ENCODE data around the gene PTPRZ1. TPM values are rescaled to one million over a fixed set of nuclear protein-coding genes. Genes with fewer than 3 reads are reported as not detected.

Gene PTPRZ1
- total RNA-seq, 1 donor from 2014 or later, result 8.1 TPM

DNA sequence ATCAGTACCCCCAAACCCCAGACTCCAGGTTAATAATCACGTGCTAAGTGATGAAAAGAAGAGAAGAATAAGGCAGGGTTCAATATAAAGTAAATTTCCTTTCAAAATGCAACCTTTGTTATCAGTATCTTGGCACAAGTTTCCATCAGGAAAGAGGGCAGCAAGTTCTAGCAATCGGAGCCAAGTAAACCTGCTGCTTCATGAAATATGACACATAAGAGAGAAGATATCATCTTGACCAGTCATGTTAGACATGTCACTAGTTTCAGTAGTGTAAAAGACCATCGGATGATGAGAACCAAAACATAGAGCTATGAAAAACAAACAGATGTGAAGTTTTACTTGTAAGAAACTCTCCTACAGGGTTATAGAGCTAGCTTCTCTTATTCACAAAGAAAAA, 227.1 kb downstream of the PTPRZ1 start:
- DNase-seq (ENCODE audit: extremely low spot score in 2 of 2), result no peak
- intact Hi-C loops (cut with DNase I), result no loop called here
- H3K9me3 ChIP-seq, result peaks cover 15% of the 10 kb centered on the region
- H3K27me3 ChIP-seq, result no peaks in the 10 kb centered on the region
- peaks cover 0 to 27% of the 10 kb centered on the region in 2 donors for H3K36me3 ChIP-seq
- H3K4me3 ChIP-seq, result no peak overlapping the region
- H3K27ac ChIP-seq, result no peak overlapping the region
- TF ChIP-seq, protein P1, sequence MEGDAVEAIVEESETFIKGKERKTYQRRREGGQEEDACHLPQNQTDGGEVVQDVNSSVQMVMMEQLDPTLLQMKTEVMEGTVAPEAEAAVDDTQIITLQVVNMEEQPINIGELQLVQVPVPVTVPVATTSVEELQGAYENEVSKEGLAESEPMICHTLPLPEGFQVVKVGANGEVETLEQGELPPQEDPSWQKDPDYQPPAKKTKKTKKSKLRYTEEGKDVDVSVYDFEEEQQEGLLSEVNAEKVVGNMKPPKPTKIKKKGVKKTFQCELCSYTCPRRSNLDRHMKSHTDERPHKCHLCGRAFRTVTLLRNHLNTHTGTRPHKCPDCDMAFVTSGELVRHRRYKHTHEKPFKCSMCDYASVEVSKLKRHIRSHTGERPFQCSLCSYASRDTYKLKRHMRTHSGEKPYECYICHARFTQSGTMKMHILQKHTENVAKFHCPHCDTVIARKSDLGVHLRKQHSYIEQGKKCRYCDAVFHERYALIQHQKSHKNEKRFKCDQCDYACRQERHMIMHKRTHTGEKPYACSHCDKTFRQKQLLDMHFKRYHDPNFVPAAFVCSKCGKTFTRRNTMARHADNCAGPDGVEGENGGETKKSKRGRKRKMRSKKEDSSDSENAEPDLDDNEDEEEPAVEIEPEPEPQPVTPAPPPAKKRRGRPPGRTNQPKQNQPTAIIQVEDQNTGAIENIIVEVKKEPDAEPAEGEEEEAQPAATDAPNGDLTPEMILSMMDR (IDR thresholded peaks at IDR 0.05), result no peak
- no peak for TF ChIP-seq POLR2A (IDR thresholded peaks at IDR 0.05)
- no peak for TF ChIP-seq POLR2AphosphoS5 (IDR thresholded peaks at IDR 0.05; ENCODE audit: insufficient read depth in 1 of 2, low read depth in 1 of 2)
- H3K4me1 ChIP-seq, result no peaks in the 10 kb centered on the region

DNA sequence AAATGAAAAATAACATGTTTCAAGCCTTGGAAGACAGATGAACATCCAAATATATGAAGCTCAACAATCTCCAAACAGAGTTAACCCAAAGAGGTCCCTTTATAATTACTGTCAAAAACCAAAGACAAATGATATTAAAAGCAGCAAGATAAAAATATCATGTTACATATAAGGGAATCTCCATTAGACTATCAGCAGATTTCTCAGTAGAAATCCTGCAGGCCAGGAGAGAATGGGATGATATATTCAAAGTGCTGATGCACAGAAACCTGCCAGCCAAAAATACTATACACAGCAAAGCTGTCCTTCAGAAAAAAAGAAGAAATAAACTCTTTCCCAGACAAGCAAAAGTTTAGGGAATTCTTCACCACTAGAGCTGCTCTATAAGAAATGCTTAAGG, 230.1 kb downstream of the PTPRZ1 start:
- Histone ChIP-seq H3K4me1 (no peaks in the 10 kb centered on the region), H3K27me3 (no peaks in the 10 kb centered on the region), H3K4me3 (no peak overlapping the region), H3K9me3 (peaks cover 15% of the 10 kb centered on the region), H3K27ac (no peak overlapping the region), H3K36me3 (peaks cover 0 to 32% of the 10 kb centered on the region in 2 donors)
- DNase-seq (ENCODE audit: extremely low spot score in 2 of 2), result no peak
- intact Hi-C loops (cut with DNase I), result no loop called here
- TF ChIP-seq POLR2A (IDR thresholded peaks at IDR 0.05), result no peak
- no peak for TF ChIP-seq POLR2AphosphoS5 (IDR thresholded peaks at IDR 0.05; ENCODE audit: insufficient read depth in 1 of 2, low read depth in 1 of 2)
- TF ChIP-seq, protein P1 (IDR thresholded peaks at IDR 0.05), result no peak

Small RNA genes lying within 50 kb of the gene (small RNA-seq; reads per million reads assigned to genes)
- not detected for gene RNU7-154P

All from vagina (tissue), 2 donors.